Suprapubic skin (tissue), 4 donors: Measurements from ENCODE around the gene MYB.

ENCODE experiments used
- CTCF ChIP-seq, 2 donors: fragments of 200-600 bp in 1 of 2; fragments of 450-650 bp in 1 of 2; sonication (generic) in 1 of 2; IDR thresholded peaks; one replicate each; pipeline ENCODE4 v1.5.1; 2016 to 2019; ENCODE audit warnings: antibody characterized with exemption in 2 of 2, mild to moderate bottlenecking in 1 of 2, moderate library complexity in 1 of 2
- EP300 ChIP-seq: sonication (generic); formaldehyde crosslinking; IDR thresholded peaks from one replicate; pipeline ENCODE4 v1.6.1; 2017; ENCODE audit warnings: antibody characterized with exemption
- POLR2AphosphoS5 ChIP-seq, 3 donors: sonication (generic); formaldehyde crosslinking; IDR thresholded peaks; one replicate each; pipeline ENCODE4 v1.6.1; 2017; ENCODE audit warnings: antibody characterized with exemption in 3 of 3

- TF ChIP-seq CTCF (IDR thresholded peaks at IDR 0.05) (no peak), POLR2AphosphoS5 (IDR thresholded peaks at IDR 0.05) (no peak), EP300 (no peak)
Observed at GRCh38 chr6:135185483-135185882, 4.4 kb downstream of the MYB start.
